ENCODE results near the gene MAEA.
"Not testable (repeated sequence)": the region's sequence is repeated elsewhere in the genome, so short reads cannot be mapped to it uniquely, and the experiment has no call there.

MAEA gene

GRCh38 chr4:1324443-1325175 is 34.9 kb downstream of the MAEA start:
- DNase-seq: not testable (repeated sequence)

- DNase-seq: no peak
Measured at GRCh38 chr4:1325176-1325480, 35.4 kb downstream of the MAEA start.

- DNase-seq: no peak
Measured at GRCh38 chr4:1325681-1326635, 36.3 kb downstream of the MAEA start.

- no peak for DNase-seq
Measured at GRCh38 chr4:1326751-1327525, 37.2 kb downstream of the MAEA start.

- DNase-seq: no peak
Measured at GRCh38 chr4:1327526-1328266, 38.0 kb downstream of the MAEA start.

GRCh38 chr4:1328267-1329155 is 38.8 kb downstream of the MAEA start:
- no peak for DNase-seq

GRCh38 chr4:1329408-1330371 is 40.0 kb downstream of the MAEA start:
- DNase-seq: no peak

GRCh38 chr4:1330761-1331590 is 41.3 kb downstream of the MAEA start:
- DNase-seq: no peak

- DNase-seq: no peak
Measured at GRCh38 chr4:1331591-1332353, 42.1 kb downstream of the MAEA start.

- DNase-seq: no peak
Measured at GRCh38 chr4:1332686-1333085, 43.0 kb downstream of the MAEA start.

- no peak for DNase-seq
Measured at GRCh38 chr4:1333256-1333655, 43.6 kb downstream of the MAEA start.

GRCh38 chr4:1333851-1334578 is 44.3 kb downstream of the MAEA start:
- DNase-seq: not testable (repeated sequence)

GRCh38 chr4:1334579-1334895 is 44.8 kb downstream of the MAEA start:
- DNase-seq: no peak

- DNase-seq: not testable (repeated sequence)
Measured at GRCh38 chr4:1335193-1335883, 45.6 kb downstream of the MAEA start.

- no peak for DNase-seq
Measured at GRCh38 chr4:1336088-1336491, 46.4 kb downstream of the MAEA start.

- no peak for DNase-seq
Measured at GRCh38 chr4:1337376-1337831, 47.7 kb downstream of the MAEA start.

Measured in NCI-H1048 (cell line).